ENCODE data around the gene GNB1.

Gene GNB1

DNA sequence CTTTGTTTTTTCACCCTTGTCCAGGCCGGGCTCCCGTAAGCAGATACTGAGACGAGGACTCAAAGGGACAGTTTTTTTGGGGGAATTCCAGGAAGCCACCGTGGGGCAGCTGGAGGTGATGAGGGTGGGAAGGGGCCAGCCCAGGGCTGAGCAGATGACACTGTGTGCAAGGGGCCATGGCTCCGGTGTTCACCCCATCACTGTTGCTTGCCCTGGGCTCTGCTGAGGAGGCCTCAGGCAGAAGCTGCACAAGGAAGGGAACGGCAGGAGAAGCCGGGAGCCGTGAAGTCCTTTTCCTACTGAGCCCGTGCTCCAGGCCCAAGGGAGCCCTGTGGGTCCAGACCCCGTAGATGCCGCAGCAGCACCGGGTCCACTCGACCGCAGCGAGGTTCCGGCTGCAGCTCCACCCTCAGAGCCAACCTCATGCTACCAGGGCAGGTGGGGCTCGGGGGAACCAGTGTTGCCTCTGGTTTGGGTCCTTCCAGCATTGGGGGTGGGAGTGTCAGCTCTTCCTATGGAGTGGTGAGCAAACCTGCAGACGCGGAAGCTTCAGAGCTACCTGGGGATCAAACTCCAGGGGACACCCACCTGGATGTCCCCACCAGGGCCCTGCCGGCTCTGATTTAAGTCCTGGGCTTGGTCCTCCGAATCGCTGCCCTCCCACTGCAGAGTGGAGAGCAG, 19.9 kb upstream of the GNB1 start:
- DNase-seq (ENCODE audit: low read depth in 2 of 2) = no peak

DNA sequence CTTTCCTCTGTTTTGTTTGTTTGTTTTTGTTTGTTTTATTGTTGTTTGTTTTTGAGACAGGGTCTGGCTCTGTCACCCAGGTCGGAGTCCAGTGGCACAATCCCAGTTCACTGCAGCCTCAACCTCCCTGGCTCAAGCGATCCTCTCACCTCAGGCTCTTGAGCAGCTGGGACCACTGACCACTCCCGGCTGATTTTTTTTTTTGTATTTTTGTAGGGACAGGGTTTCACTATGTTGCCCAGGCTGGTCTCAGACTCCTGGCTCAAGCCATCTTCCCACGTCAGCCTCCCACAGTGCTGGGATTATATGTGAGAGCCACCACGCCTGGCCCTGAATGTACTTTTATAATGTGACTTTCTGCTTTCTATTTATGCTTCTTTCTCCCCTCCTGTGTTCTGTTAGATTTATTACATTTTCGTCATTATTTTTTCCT, 19.2 kb upstream of the GNB1 start:
- no peak for DNase-seq (ENCODE audit: low read depth in 2 of 2)

DNA sequence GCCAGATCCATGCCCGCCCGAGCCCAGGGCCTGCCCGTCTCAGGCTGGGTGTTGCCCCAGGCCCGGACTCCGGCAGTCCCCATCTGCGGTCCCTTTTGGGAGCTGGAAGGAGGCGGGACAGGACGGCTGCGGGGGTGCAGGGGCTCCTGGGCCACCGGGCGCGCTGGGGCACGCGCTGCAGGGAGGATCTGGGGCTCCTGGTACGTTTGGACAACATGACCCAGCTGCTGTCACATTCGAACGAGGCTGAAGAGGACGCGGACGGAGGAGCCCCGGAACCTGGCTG, 17.6 kb upstream of the GNB1 start:
- DNase-seq (ENCODE audit: low read depth in 2 of 2) = no peak

DNA sequence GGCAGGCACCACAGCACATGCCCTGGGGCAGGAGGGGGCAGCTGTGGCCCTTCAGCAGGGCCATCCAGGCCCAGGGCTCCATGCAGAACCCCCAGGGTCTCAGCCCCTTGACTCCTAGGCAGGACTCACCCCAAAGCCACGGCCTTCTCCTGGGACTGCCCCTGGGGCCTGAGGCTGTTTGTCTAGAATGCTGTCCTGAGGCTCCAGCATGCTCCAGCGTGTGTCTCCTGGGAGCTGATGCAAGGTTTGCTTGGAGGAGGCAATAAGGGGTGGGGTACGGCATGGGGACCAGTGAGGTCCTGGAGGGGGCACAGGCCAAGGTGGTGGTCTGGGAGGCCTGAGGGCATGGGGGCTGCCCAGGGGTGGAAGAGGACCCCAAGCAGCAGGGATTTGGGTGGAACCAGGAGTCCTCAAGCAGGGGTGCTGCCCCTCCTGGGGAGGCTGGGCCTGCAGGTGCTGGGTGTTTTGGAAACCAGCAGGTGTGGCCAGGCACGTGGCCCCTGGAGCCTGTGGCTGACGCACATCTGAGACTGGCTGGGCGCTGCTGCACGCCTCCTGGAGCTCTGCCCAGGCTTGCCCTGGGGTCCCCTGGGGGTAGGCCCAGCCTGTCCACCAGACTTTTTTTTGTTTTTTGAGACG, 16.3 kb upstream of the GNB1 start:
- DNase-seq (ENCODE audit: low read depth in 2 of 2) = no peak

DNA sequence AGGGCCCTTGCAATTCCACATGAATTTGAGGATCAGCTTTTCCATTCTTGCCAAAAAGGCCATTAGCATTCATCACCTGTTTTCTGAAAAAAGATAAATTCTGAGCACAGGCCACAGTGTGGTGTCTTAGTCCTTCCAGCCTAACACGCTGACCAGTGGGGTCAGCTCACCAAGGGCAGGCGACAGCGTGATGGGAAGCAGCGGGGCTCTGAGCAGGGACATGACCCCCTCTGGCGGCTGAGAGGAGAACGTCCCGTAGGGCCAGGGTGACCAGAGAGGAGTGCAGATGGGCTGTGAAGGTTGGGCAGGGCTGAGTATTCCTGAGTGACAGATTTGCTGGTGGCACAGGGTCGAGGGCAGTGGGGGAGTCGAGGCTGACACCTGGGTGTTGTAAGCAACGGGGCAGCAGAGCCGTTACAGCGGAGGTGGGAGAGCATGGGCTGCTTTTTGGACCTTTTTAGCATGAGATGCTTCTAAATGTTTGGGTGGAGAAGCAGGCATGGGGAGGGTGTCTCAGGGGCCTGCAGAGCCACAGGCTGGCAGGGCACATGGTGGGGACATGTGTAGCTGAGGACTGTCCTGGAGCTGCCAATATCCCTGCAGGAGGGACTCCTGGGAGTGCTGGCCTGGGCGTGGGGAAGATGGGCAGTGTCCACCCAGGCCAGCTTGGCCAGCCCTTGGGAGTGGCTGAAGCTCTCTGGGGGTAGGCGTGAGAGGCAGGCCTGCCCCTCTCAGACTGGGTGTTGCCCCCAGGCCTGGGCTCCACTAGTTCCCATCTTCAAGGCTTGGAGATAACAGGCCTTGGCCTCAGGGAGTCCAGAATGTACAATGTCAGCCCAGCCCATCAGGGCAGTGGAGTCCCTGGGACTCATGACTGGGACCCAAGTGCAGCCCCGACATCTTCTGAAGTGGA, 15.6 kb upstream of the GNB1 start:
- DNase-seq (ENCODE audit: low read depth in 2 of 2) = peak; percentile 35 to 45

DNA sequence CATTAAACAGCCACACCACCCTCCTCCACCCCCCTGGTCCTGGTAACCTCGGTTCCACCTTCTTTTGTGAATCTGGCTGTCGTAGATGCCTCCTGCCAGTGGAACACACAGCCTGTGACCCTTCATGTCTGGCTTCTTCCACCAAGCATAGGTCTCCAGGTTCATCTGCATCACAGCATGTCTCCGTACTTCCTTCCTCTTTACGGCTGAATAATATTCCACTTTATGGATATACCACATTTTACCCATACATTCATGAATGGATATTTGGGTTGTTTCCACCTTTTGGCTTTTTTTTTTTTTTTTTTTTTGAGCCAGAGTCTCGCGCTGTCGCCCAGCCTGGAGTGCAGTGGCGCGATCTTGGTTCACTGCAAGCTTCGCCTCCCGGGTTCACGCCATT, 12.3 kb upstream of the GNB1 start:
- no peak for DNase-seq (ENCODE audit: low read depth in 2 of 2)

DNA sequence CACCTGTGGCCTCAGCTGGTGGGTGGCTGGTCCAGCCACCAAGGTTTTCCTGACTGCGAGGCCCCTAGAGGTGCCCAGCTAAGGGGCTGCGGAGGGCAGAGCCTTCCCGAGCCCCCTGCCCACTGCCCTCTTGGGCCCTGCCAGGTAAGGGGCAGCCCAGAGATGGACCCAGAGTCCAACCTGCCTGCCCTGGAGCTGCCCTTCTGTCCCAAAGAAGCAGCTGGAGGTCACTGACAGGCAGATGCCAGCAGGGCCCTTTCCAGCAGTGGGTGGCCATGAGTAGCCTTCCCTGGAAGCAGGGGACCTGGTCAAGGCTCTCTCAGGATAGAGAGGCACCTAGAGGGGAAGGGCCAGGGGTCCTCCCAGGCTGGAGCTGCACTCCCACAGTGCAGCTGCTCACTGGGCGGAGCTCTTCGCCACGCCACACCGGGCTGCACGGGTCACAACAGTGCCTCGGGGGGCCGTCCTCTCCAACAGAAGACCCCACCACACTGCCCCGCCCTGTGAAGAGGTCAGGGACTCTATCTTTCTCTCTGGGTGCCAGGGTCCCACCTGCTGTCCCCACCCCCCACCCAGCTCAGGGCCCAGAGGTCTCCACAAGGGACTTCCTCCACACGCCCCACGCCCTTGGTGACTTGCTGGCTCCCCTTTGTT, 10.9 kb upstream of the GNB1 start:
- no peak for DNase-seq (ENCODE audit: low read depth in 2 of 2)

DNA sequence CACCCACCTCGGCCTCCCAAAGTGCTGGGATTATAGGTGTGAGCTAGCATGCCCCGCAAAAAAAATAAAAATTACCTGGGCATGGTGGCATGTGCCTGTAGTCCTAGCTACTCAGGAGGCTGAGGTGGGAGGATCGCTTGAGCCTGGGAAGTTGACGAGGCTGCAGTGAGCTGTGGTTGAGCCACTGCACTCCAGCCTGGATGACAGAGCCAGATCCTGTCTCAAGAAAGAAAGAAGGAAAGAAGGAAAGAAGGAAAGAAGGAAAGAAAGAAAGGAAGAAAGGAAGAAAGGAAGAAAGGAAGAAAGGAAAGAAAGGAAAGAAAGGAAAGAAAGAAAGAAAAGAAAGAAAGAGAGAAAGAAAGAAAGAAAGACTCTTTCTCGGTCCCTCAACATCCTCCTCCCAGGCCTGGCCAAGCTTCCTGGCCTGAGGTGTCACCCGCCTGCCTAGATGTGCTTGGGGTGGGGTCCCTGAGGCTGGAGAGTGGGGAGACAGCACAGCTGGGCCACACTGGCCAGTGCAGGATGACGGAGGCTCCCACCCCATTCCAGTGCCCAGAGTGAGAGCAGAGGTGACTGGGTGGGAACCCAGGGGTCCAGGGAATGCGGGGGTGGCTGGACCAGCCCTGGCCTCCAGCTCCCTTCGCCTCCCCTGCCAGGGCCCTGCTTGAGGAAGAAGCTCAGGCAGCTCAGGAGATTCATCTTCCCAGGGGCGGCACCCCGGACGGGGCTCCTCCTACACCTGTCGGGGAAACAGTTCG, 10.2 kb upstream of the GNB1 start:
- DNase-seq (ENCODE audit: low read depth in 2 of 2) = no peak

DNA sequence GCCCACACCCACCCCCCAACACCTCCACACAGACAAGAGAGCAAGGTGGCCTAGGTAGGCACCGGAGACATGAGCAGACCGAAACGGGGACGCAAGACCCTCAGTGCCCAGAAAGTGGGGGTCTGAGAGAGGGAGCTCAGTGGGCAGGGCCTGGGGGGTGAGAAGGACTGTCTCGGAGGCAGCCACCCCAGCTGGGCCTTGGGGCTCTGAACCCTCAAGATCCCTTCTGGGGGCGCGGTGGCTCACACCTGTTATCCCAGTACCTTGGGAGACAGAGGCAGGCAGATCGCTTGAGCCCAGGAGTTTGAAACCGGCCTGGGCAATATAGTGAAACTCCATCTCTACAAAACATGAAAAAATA, 9.1 kb upstream of the GNB1 start:
- no peak for DNase-seq (ENCODE audit: low read depth in 2 of 2)

DNA sequence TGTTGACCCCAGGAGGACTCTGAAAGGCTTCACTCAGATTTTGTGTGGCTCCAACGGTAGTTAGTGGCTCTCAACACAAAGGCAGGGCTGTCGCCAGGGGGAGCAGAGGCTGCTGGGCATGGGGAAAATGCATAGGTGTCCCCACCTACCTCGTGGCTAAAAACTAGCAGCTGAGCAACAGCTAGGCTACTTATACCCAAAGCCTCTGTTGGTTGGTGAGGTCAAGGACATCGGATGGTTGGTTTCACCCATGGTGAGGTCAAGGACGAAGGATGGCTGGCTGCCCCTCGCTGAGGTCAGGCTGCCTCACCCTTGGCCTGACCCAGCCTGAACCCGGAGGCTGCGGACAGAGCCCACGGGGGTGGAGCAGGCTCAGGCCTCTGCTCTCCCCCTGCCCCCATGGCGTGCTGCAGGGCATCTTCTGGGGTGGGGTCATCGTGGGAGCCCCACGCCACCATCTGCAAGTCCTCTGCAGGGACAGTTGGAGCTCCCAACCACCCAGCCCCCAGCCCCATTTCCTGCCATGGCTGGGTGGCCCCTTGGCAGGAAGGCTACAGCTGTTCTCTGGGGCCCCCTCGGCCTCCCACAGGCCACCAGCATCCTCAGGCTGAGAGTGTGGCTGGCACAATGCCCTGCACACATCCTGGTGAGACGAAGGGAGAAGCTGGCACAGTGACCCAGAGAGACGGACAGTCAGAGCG, 8.5 kb upstream of the GNB1 start:
- no peak for DNase-seq (ENCODE audit: low read depth in 2 of 2)

DNA sequence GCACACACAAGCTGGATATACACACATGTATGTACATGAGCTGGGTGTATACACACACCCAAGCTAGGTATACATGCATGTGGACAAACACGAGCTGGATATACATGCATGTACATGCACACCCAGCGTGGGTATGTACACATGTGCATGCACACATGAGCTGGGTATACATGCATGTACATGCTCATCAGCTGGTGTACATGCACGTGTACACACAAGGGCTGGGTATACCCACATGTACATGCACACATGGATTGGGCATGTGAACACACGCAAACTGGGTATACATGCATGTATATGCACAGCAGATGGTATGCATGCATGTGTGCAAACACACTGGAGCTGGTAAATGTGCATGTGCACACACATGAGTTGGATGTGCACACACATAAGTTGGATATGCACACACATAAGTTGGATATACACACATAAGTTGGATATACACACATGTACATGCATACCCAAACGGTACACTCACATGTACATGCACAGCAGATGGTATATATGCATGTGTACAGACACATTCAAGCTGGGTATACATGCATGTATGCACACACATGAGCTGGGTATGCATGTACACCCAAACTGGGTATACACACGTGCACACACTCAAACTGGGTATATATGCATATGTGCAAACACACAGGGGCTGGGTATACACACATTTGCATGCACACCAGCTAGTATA, 7.5 kb upstream of the GNB1 start:
- DNase-seq (ENCODE audit: low read depth in 2 of 2) = no peak

DNA sequence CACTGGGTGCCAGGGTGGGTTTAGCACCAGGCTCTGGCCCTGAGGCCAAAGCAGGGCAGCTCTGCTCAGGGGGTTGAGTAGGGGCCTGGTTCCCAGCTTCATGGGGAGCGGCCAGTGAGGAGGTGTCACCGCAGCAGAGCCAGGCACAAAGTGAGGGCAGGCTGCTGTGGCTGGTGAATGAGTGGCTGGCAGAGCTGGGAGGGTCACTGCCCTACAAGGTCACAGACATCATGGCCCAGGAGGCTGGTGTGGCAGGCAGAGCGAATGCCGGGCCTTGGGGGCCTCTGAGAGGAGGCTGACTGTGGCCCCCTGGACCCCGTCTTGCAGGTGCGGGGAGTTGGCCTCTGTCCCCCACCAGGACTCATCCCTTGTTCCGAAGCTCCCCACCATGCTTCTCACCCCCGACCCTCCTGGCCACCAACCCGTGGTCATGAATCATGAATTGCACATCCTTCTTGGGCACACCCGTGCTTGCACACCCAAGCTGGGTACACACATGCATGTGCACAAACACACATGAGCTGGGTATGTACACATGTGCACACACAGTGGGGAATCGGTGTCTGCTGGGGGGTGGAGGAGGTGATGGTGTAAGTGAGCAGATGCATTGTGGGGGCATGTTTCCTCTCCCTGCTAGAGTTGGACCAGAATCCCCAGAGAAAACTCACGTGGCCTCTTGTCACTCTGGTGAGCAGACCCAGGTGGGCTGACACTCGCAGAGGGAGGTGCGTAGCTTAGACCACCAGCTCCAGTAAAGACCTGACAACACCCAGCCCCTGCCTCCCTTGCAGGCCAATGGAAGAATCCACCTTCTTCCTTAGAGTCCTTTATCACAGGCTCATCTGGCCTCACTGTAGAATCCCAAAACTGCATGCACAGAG, 4.8 kb upstream of the GNB1 start:
- no peak for DNase-seq (ENCODE audit: low read depth in 2 of 2)

DNA sequence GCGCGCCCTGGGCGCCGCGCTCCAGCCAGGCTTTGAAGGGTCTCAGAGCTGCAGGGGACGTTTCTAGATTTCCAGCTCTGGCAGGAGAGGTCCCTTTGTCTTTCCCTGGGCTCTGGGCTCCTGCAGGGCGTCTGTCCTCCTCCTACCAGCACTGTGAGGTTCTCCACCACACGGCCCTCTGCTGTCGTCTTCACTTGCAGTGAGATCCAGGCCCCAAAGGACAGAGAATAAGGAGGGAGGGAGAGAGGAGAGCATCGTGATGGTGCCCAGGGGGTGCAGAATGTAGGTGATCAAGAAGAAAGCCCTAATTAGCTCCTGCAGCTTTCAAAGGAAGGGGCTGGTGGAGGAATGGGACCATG, 4.2 kb upstream of the GNB1 start:
- DNase-seq (ENCODE audit: low read depth in 2 of 2) = no peak

DNA sequence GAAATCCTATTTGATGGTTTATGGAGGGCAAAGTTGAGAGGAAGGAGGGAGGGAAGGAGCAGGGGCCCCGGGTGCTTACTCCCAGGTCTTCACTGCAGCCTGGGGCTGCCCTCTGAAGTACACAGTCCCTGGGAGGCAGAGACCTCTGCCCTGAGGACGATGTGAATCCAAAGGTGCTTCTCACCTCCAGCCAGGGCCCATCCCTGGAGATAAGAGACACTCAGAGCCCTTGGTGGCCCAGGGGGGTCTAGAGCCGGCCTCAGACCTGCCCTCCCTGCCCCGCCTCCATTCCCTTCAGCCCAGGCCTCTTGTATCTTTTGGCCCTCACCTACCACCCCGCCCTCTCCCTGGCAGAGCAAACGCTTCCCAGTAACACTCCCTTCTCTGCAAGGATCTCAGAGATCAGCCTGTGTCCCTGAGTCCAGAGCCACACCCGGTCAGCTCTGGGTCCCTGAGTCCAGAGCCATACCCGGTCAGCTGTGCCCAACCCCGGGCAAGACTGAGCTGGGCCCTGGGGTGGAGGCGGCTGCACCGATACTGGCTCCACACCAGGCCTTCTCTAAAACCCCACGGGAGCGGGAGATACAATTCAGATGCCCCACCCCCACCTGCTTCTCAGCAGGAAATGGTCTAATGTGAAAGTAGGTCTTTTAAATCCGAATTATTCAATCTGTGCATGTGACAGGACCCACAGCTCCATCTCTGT, 3.6 kb upstream of the GNB1 start:
- DNase-seq (ENCODE audit: low read depth in 2 of 2) = no peak

DNA sequence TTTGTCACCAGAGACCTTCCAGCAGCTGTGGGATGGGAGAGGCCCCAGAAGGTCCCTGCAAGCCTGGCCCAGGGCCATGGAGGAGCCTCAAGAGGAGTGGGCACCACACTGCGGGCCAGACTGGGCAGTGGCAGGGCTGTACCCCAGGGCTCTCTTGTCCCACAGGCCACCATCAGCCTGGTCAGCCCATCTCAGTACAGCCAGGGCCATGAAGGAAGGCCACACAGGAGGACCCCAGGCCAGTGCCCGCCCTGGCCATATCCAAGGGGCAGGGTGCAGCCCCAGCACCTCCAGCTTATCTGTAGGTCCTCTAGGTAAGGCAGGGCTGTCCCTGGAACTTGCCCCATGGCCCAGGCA, 3.1 kb upstream of the GNB1 start:
- no peak for DNase-seq (ENCODE audit: low read depth in 2 of 2)

DNA sequence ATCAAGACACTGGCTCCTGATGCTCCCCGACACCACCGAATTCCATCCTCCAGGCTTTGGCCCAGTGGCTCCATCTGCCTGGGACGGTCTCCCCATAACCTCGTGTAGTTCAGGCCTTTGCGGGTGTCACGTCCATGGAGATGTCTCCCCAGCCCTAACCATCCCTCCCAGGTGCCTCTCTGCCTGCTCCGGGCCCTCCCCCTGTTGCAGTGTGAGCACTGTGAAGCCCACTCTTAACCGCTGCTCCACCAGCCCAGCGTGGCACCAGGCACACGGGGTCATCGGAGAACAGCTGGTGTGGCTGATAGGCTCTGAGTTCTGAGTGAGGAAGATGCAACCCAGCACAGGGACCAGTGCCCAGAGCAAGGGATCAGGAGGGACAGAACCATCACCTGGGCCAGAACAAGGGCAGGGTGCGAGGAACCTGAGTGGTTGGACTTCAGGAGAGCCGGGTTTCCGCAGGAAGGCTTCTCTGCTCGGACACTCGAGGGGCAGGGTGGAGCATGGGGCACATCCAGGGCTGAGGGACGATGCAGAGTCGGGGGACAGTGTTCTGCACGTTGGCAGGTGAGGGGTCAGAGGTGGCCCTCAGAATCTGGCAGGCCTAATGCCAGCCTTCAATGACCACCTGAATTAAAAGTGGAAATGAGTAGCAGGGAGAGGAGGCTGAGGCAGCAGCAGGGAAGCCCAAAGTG, 2.6 kb upstream of the GNB1 start:
- no peak for DNase-seq (ENCODE audit: low read depth in 2 of 2)

DNA sequence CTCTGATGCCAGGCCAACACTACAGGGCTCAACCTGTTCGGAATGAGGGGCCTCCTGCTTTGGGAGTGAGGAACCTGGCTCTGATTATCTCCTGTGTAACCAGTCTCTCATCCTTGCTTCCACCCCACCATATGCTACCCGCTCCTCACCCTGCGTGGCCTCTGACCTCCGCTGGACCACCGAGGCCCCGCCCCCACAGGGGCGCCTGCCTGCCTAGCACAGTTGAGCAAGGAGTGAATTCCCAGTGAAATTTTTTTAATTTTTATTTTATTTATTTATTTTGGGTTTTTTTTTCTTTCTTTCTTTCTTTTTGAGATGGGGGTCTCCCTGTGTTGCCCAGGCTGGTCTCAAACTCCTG, 1.9 kb upstream of the GNB1 start:
- no peak for DNase-seq (ENCODE audit: low read depth in 2 of 2)

DNA sequence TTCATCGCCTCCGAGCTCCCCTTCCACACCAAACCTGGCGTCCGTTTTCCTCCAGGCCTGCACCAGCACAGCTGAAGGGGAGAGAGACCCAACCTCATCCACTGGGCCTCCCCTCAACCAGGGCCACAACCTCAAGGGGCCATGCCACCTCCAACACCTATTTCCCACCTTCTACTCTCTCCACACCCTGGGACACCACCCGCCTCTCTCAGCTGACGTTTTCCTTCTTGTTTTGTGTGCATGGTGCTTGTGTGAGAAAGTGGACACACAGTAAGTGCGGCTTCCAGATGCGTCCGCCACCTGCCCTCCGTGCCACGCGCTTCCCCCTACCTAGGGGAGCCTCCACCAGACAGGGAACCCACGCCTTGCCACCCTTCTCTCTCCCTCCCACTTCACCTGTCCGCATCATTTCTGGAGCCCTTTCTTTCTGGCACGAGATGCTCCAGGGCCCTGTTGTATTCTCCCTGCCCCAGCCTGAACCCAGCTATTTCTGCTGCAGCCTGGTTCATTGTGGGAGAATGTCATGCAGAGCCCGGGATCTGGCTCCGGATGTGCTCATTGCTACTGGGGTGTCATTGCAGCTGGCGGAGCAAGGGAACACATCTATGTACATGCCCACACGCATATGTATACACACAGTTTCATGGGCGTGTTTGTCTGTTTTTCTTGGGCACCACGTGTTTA, 1.3 kb upstream of the GNB1 start:
- no peak for DNase-seq (ENCODE audit: low read depth in 2 of 2)

Measured in stimulated activated CD8-positive, alpha-beta memory T cell treated with anti-CD3 and anti-CD28 coated beads, Interleukin-15, amount 100 ng/mL, for 4 hours (primary cell).